ENCODE results near the gene ITFG1.

GRCh38 chr16:47125757-47126156 is 335.1 kb downstream of the ITFG1 start:
- no peak for TF ChIP-seq CTCF (tag by site-specific recombination; IDR thresholded peaks at IDR 0.05)
- TF ChIP-seq ZBTB11 (tag by site-specific recombination; conservative IDR thresholded peaks at IDR 0.05; ENCODE audit: low read depth) = no peak
- TF ChIP-seq KLF9 (tag by site-specific recombination; IDR thresholded peaks at IDR 0.05; ENCODE audit: low read depth) = no peak

Data from HEK293 (cell line).